HepG2 (cell line): Measurements from ENCODE around the gene COPA. TPM values are rescaled to one million over a fixed set of nuclear protein-coding genes. Genes with fewer than 3 reads are reported as not detected.

Experiments
- FLYWCH1 ChIP-seq: sonication (generic); formaldehyde crosslinking; IDR thresholded peaks from 2 replicates; pipeline ENCODE4 v1.8.1; 2023; ENCODE audit warnings: mild to moderate bottlenecking, missing genetic modification reagents
- HMG20B ChIP-seq: conservative IDR thresholded peaks from 2 replicates; pipeline ENCODE4 v1.6.1; 2016; ENCODE audit warnings: missing genetic modification reagents, missing compliant biosample characterization
- KDM1A ChIP-seq: IDR thresholded peaks from 2 replicates; pipeline ENCODE4 v1.6.1; 2016; ENCODE audit warnings: missing compliant biosample characterization
- PAWR ChIP-seq: sonication (generic); formaldehyde crosslinking; IDR thresholded peaks from 2 replicates; pipeline ENCODE4 v1.4.0; 2020; ENCODE audit warnings: missing genetic modification reagents, mild to moderate bottlenecking, borderline replicate concordance
- SOX5 ChIP-seq: IDR thresholded peaks from 2 replicates; pipeline ENCODE4 v1.6.1; 2016; ENCODE audit warnings: borderline replicate concordance
- TGIF2 ChIP-seq: IDR thresholded peaks from 2 replicates; pipeline ENCODE4 v1.6.1; 2016; ENCODE audit warnings: control low read depth, missing compliant biosample characterization
- THYN1 ChIP-seq: sonication (generic); formaldehyde crosslinking; IDR thresholded peaks from 2 replicates; pipeline ENCODE4 v1.8.1; 2023; ENCODE audit warnings: low read depth, mild to moderate bottlenecking, moderate library complexity, missing genetic modification reagents, borderline replicate concordance
- YY1 ChIP-seq: IDR thresholded peaks from 2 replicates; pipeline ENCODE4 v1.6.1; 2011; ENCODE audit warnings: low read length, low read depth, moderate library complexity, mild to moderate bottlenecking; ENCODE audit not compliant: insufficient read depth, insufficient replicate concordance
- ZNF230 ChIP-seq: sonication (generic); formaldehyde crosslinking; IDR thresholded peaks from 2 replicates; pipeline ENCODE4 v1.4.0; 2020; ENCODE audit warnings: mild to moderate bottlenecking, missing genetic modification reagents
- ZNF33B ChIP-seq: sonication (generic); formaldehyde crosslinking; IDR thresholded peaks from 2 replicates; pipeline ENCODE4 v1.5.1; 2020; ENCODE audit warnings: mild to moderate bottlenecking, missing genetic modification reagents
- ZNF510 ChIP-seq: sonication (generic); formaldehyde crosslinking; IDR thresholded peaks from 2 replicates; pipeline ENCODE4 v1.4.0; 2020; ENCODE audit warnings: low read depth, mild to moderate bottlenecking, missing genetic modification reagents
- ZNF549 ChIP-seq: sonication (generic); formaldehyde crosslinking; IDR thresholded peaks from 2 replicates; pipeline ENCODE4 v1.5.0; 2020; ENCODE audit warnings: missing genetic modification reagents
- ZNF607 ChIP-seq: sonication (generic); formaldehyde crosslinking; IDR thresholded peaks from 2 replicates; pipeline ENCODE4 v1.5.1; 2020; ENCODE audit warnings: missing genetic modification reagents, mild to moderate bottlenecking, borderline replicate concordance
- ZNF776 ChIP-seq: sonication (generic); formaldehyde crosslinking; IDR thresholded peaks from 2 replicates; pipeline ENCODE4 v1.4.0; 2020; ENCODE audit warnings: mild to moderate bottlenecking, missing genetic modification reagents
- polyA plus RNA-seq, 8 experiments: library from polyadenylated mRNA; depleted of rRNA in 3 of 8; stranded (reverse) in 7 of 8; unstranded in 1 of 8; fragments of >200 nt; fragmentation: Illumina TruSeq in 4 of 8; extraction: Trizol in 4 of 8; gene quantifications; 2 replicates each; pipeline versions ENCODE4 v1.2.1 to v1.2.3, GENCODE V29; 2011 to 2016; ENCODE audit warnings: low read depth in 4 of 8, missing spikeins in 1 of 8, mixed read lengths in 1 of 8; ENCODE audit not compliant: insufficient read depth in 1 of 8
- total RNA-seq, 5 experiments: library from RNA; depleted of rRNA; stranded (reverse); fragments of >200 nt; fragmentation: Illumina TruSeq; extraction: Trizol; gene quantifications; 2 replicates each; pipeline ENCODE4 v1.2.3, GENCODE V29; 2016; ENCODE audit warnings: low read depth in 1 of 5
- TF ChIP-seq, protein P1 (sequence below): sonication (generic); formaldehyde crosslinking; IDR thresholded peaks from 2 replicates; pipeline ENCODE4 v1.5.0; 2020; ENCODE audit warnings: missing genetic modification reagents
- TF ChIP-seq, protein P2 (sequence below): sonication (generic); formaldehyde crosslinking; IDR thresholded peaks from 2 replicates; pipeline ENCODE4 v1.4.0; 2020; ENCODE audit warnings: missing genetic modification reagents
- TF ChIP-seq, protein P3 (sequence below), 2 experiments: IDR thresholded peaks; 2 replicates each; pipeline ENCODE4 v1.6.1; 2011 to 2012; ENCODE audit warnings: low read length in 2 of 2, borderline replicate concordance in 1 of 2, low read depth in 1 of 2, mild to moderate bottlenecking in 1 of 2, moderate library complexity in 1 of 2
- TF ChIP-seq, protein P4 (sequence below): IDR thresholded peaks from 2 replicates; pipeline ENCODE4 v1.6.1; 2016

Gene COPA
- total and polyA plus RNA-seq, 2 of the 13 experiments (the other 11 are each of a cell fraction or from before 2014, with no cell fraction given): 160 to 197 TPM

DNA sequence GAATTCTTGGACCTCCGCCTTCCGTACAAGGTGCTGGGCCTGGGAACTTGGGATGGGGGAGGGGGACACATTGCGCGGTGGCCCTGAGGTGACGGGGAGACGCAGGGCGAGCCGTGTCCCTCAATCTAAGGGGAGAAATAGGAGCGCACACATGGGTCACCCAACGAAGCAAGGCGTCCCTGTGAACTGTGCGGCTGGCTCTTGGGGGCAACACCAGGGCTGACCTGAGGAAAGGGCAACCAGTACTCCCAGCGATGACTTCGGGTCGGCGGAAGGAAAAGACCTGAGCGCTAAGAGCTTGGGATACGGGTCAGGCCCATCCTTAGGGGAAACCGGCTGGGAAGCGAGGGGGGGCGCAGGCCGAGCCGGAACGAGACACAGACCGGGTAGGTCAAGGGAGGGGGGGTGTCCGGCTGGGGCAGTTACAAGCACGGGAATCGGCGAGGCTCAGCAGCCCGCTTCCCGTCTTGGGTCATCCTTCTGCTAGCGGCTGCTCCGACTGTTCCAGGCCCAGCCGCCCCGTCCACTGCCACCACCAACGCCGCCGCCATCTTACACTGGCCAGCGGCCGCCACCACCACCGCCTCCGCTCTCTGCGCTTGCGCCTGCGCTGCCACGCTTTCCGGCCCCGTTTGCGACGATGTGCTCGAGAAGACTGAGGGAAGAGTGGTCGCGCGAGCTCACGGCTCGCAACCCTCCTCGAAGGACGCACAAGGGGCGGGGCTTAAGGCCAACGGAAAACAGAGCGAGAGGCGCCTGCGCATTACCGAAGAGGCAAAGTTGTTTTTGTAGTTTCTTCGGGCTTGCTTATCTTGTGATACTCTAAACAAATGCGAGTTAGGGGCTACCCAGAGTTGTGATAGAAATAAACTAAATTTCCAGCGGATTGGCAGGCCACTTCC lies 80.9 kb downstream of the COPA start, which contains the start of gene DCAF8 (continued):
- TF ChIP-seq ZNF776 (CRISPR knock-in tag) (peak; percentile 88; the same call in 1 of the 2 replicates), ZNF510 (no peak), ZNF230 (peak; percentile 46; the same call in 1 of the 2 replicates), THYN1 (no peak), ZNF607 (CRISPR knock-in tag) (peak; percentile 92), PAWR (peak; percentile 17; the same call in 1 of the 2 replicates), ZNF33B (CRISPR knock-in tag) (no peak; the same call in none of the 2 replicates), TGIF2 (CRISPR knock-in tag) (no peak), FLYWCH1 (CRISPR knock-in tag) (no peak), SOX5 (CRISPR knock-in tag) (0 out of 2 replicates have a peak, but pooled peaks have one; percentile 42), HMG20B (no peak; the same call in 1 of the 2 replicates), KDM1A (CRISPR knock-in tag) (no peak), ZNF549 (no peak), YY1 (peak; percentile 97)
- TF ChIP-seq, protein P1, sequence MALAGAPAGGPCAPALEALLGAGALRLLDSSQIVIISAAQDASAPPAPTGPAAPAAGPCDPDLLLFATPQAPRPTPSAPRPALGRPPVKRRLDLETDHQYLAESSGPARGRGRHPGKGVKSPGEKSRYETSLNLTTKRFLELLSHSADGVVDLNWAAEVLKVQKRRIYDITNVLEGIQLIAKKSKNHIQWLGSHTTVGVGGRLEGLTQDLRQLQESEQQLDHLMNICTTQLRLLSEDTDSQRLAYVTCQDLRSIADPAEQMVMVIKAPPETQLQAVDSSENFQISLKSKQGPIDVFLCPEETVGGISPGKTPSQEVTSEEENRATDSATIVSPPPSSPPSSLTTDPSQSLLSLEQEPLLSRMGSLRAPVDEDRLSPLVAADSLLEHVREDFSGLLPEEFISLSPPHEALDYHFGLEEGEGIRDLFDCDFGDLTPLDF (CRISPR knock-in tag): no peak
- TF ChIP-seq, protein P2, sequence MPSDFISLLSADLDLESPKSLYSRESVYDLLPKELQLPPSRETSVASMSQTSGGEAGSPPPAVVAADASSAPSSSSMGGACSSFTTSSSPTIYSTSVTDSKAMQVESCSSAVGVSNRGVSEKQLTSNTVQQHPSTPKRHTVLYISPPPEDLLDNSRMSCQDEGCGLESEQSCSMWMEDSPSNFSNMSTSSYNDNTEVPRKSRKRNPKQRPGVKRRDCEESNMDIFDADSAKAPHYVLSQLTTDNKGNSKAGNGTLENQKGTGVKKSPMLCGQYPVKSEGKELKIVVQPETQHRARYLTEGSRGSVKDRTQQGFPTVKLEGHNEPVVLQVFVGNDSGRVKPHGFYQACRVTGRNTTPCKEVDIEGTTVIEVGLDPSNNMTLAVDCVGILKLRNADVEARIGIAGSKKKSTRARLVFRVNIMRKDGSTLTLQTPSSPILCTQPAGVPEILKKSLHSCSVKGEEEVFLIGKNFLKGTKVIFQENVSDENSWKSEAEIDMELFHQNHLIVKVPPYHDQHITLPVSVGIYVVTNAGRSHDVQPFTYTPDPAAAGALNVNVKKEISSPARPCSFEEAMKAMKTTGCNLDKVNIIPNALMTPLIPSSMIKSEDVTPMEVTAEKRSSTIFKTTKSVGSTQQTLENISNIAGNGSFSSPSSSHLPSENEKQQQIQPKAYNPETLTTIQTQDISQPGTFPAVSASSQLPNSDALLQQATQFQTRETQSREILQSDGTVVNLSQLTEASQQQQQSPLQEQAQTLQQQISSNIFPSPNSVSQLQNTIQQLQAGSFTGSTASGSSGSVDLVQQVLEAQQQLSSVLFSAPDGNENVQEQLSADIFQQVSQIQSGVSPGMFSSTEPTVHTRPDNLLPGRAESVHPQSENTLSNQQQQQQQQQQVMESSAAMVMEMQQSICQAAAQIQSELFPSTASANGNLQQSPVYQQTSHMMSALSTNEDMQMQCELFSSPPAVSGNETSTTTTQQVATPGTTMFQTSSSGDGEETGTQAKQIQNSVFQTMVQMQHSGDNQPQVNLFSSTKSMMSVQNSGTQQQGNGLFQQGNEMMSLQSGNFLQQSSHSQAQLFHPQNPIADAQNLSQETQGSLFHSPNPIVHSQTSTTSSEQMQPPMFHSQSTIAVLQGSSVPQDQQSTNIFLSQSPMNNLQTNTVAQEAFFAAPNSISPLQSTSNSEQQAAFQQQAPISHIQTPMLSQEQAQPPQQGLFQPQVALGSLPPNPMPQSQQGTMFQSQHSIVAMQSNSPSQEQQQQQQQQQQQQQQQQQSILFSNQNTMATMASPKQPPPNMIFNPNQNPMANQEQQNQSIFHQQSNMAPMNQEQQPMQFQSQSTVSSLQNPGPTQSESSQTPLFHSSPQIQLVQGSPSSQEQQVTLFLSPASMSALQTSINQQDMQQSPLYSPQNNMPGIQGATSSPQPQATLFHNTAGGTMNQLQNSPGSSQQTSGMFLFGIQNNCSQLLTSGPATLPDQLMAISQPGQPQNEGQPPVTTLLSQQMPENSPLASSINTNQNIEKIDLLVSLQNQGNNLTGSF (CRISPR knock-in tag): no peak
- TF ChIP-seq, protein P3, sequence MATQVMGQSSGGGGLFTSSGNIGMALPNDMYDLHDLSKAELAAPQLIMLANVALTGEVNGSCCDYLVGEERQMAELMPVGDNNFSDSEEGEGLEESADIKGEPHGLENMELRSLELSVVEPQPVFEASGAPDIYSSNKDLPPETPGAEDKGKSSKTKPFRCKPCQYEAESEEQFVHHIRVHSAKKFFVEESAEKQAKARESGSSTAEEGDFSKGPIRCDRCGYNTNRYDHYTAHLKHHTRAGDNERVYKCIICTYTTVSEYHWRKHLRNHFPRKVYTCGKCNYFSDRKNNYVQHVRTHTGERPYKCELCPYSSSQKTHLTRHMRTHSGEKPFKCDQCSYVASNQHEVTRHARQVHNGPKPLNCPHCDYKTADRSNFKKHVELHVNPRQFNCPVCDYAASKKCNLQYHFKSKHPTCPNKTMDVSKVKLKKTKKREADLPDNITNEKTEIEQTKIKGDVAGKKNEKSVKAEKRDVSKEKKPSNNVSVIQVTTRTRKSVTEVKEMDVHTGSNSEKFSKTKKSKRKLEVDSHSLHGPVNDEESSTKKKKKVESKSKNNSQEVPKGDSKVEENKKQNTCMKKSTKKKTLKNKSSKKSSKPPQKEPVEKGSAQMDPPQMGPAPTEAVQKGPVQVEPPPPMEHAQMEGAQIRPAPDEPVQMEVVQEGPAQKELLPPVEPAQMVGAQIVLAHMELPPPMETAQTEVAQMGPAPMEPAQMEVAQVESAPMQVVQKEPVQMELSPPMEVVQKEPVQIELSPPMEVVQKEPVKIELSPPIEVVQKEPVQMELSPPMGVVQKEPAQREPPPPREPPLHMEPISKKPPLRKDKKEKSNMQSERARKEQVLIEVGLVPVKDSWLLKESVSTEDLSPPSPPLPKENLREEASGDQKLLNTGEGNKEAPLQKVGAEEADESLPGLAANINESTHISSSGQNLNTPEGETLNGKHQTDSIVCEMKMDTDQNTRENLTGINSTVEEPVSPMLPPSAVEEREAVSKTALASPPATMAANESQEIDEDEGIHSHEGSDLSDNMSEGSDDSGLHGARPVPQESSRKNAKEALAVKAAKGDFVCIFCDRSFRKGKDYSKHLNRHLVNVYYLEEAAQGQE (IDR thresholded peaks at IDR 0.05; ENCODE audit: borderline replicate concordance in 1 of 2, low read depth in 1 of 2, low read length in 2 of 2): peak in 1 of 2 experiments; percentile 57; a peak in 1 of 4 replicates
- TF ChIP-seq, protein P4, sequence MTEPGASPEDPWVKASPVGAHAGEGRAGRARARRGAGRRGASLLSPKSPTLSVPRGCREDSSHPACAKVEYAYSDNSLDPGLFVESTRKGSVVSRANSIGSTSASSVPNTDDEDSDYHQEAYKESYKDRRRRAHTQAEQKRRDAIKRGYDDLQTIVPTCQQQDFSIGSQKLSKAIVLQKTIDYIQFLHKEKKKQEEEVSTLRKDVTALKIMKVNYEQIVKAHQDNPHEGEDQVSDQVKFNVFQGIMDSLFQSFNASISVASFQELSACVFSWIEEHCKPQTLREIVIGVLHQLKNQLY (CRISPR knock-in tag): peak; percentile 62; the same call in 1 of the 2 replicates
